H1 (cell line): ENCODE results near the gene TIMP1. TPM values are rescaled to one million over a fixed set of nuclear protein-coding genes. Genes with fewer than 3 reads are reported as not detected.

Experiments
- CTCF ChIA-PET: fragments of 300-600 bp; sonication (Branson Sonifier 250); formaldehyde crosslinking; loops from one replicate; lab custom pipeline; 2021; ENCODE audit not compliant: partially characterized antibody; lab: Charles Lee
- POLR2A ChIA-PET: fragments of 300-600 bp; sonication (Branson Sonifier 250); formaldehyde crosslinking; loops from one replicate; lab custom pipeline; 2021; ENCODE audit warnings: inconsistent platforms; ENCODE audit not compliant: partially characterized antibody; lab: Charles Lee
- DNase-seq, 2 experiments: peaks; one replicate each; pipeline versions ENCODE4 v3.0.0 to v3.0.0-alpha.2; 2010 to 2022; ENCODE audit warnings: low spot score in 2 of 2, low read depth in 1 of 2, mixed read lengths in 1 of 2
- FAIRE-seq: peaks from 2 replicates; lab custom pipeline; 2011; peaks lifted over from hg19 to GRCh38; lab: Jason Lieb, UNC
- H2AFZ ChIP-seq: 2 replicates; pipeline ENCODE4 v1.8.1; 2012; ENCODE audit warnings: low read length, inconsistent platforms
- H2AK5ac ChIP-seq: 2 replicates; pipeline ENCODE4 v1.6.1; 2013; ENCODE audit warnings: low read depth, low read length
- H2BK120ac ChIP-seq: replicated peaks from 2 replicates; pipeline ENCODE3; 2013; ENCODE audit warnings: low read depth, low read length, inconsistent platforms
- H2BK12ac ChIP-seq: 2 replicates; pipeline ENCODE4 v1.6.1; 2013; ENCODE audit warnings: low read depth, low read length
- H2BK15ac ChIP-seq: 2 replicates; pipeline ENCODE4 v1.6.1; 2013; ENCODE audit warnings: low read length
- H2BK20ac ChIP-seq: 2 replicates; pipeline ENCODE4 v1.6.1; 2013; ENCODE audit warnings: low read length
- H2BK5ac ChIP-seq: 2 replicates; pipeline ENCODE4 v1.6.1; 2013; ENCODE audit warnings: low read depth, low read length
- H3K14ac ChIP-seq: 2 replicates; pipeline ENCODE4 v1.6.1; 2013; ENCODE audit warnings: inconsistent platforms; ENCODE audit not compliant: insufficient read length
- H3K18ac ChIP-seq: 2 replicates; pipeline ENCODE4 v1.6.1; 2013; ENCODE audit warnings: low read length; ENCODE audit errors: extremely low read depth
- H3K23ac ChIP-seq: 2 replicates; pipeline ENCODE4 v1.6.1; 2013; ENCODE audit warnings: inconsistent platforms; ENCODE audit not compliant: insufficient read length
- H3K23me2 ChIP-seq: 2 replicates; pipeline ENCODE4 v1.6.1; 2013; ENCODE audit warnings: low read depth, low read length
- H3K27ac ChIP-seq: 2 replicates; pipeline ENCODE4 v1.6.1; 2011; ENCODE audit warnings: low read depth, low read length, inconsistent platforms
- H3K27me3 ChIP-seq, 4 experiments: replicated peaks in 1 of 4; 1 replicate in 1 of 4; 2 replicates in 3 of 4; pipeline versions ENCODE4 v1.6.1 to v1.8.1; 2011 to 2013; ENCODE audit warnings: low read length in 3 of 4, mild to moderate bottlenecking in 3 of 4, inconsistent platforms in 2 of 4, mixed read lengths in 2 of 4, moderate library complexity in 1 of 4; ENCODE audit not compliant: control insufficient read depth in 3 of 4, insufficient read depth in 3 of 4; ENCODE audit errors: extremely low read depth in 1 of 4
- H3K36me3 ChIP-seq, 4 experiments: 2 replicates each; pipeline versions ENCODE4 v1.6.1 to v1.8.1; 2011 to 2013; ENCODE audit warnings: mild to moderate bottlenecking in 4 of 4, low read length in 3 of 4, moderate library complexity in 2 of 4, control low read depth in 1 of 4, inconsistent platforms in 1 of 4; ENCODE audit not compliant: insufficient read depth in 4 of 4, control insufficient read depth in 2 of 4
- H3K4ac ChIP-seq: replicated peaks from 2 replicates; pipeline ENCODE3; 2013; ENCODE audit warnings: low read length, low read depth, mixed read lengths, inconsistent platforms; ENCODE audit not compliant: insufficient read length
- H3K4me1 ChIP-seq, 4 experiments: replicated peaks in 1 of 4; 1 replicate in 1 of 4; 2 replicates in 3 of 4; pipeline versions ENCODE4 v1.6.1 to v1.8.1; 2011 to 2013; ENCODE audit warnings: low read length in 3 of 4, inconsistent platforms in 2 of 4, mixed read lengths in 1 of 4; ENCODE audit not compliant: insufficient read depth in 4 of 4, control insufficient read depth in 3 of 4
- H3K4me2 ChIP-seq, 2 experiments: 2 replicates each; pipeline versions ENCODE4 v1.6.1 to v1.8.1; 2011 to 2013; ENCODE audit warnings: low read depth in 2 of 2, low read length in 2 of 2, control low read depth in 1 of 2, inconsistent platforms in 1 of 2, mild to moderate bottlenecking in 1 of 2; ENCODE audit not compliant: insufficient read depth in 1 of 2
- H3K4me3 ChIP-seq, 4 experiments: fragments of 200-600, 300-600 bp in 1 of 4; sonication (generic), shearing (Covaris generic), sonication (Bioruptor Twin) in 1 of 4; 2 replicates each; pipeline versions ENCODE4 v1.5.1 to v1.8.1; 2011 to 2016; ENCODE audit warnings: low read length in 4 of 4, low read depth in 3 of 4, control low read depth in 2 of 4, inconsistent platforms in 2 of 4, mild to moderate bottlenecking in 2 of 4, mixed read lengths in 1 of 4, moderate library complexity in 1 of 4; ENCODE audit not compliant: insufficient read depth in 2 of 4; ENCODE audit errors: extremely low read depth in 1 of 4
- H3K56ac ChIP-seq: replicated peaks from 2 replicates; pipeline ENCODE3; 2013; ENCODE audit warnings: low read depth, mild to moderate bottlenecking, mixed read lengths, low read length, inconsistent platforms; ENCODE audit not compliant: insufficient read length
- H3K79me1 ChIP-seq: 2 replicates; pipeline ENCODE4 v1.6.1; 2013; ENCODE audit warnings: low read depth, low read length, control low read depth
- H3K79me2 ChIP-seq, 2 experiments: 2 replicates each; pipeline versions ENCODE4 v1.6.1 to v1.8.1; 2012 to 2013; ENCODE audit warnings: low read length in 2 of 2, mild to moderate bottlenecking in 2 of 2, inconsistent platforms in 1 of 2; ENCODE audit not compliant: insufficient read depth in 2 of 2, control insufficient read depth in 1 of 2
- H3K9ac ChIP-seq, 4 experiments: replicated peaks in 1 of 4; 1 replicate in 1 of 4; 2 replicates in 3 of 4; pipeline versions ENCODE4 v1.6.1 to v1.8.1; 2011 to 2013; ENCODE audit warnings: low read depth in 3 of 4, low read length in 3 of 4, control low read depth in 2 of 4, mild to moderate bottlenecking in 2 of 4, moderate library complexity in 2 of 4, inconsistent platforms in 1 of 4; ENCODE audit errors: extremely low read depth in 1 of 4
- H3K9me3 ChIP-seq, 2 experiments: 2 replicates each; pipeline versions ENCODE4 v1.6.1 to v1.8.1; 2012 to 2013; ENCODE audit warnings: mild to moderate bottlenecking in 2 of 2, moderate library complexity in 2 of 2, control low read depth in 1 of 2, inconsistent platforms in 1 of 2, low read depth in 1 of 2, low read length in 1 of 2, mixed read lengths in 1 of 2; ENCODE audit not compliant: insufficient read depth in 2 of 2
- H4K20me1 ChIP-seq, 2 experiments: replicated peaks in 1 of 2; 2 replicates each; pipeline versions ENCODE3 to v1.8.1; 2011 to 2013; ENCODE audit warnings: inconsistent platforms in 2 of 2, low read length in 2 of 2, mild to moderate bottlenecking in 1 of 2; ENCODE audit not compliant: insufficient read depth in 2 of 2, control insufficient read depth in 1 of 2
- H4K5ac ChIP-seq: 2 replicates; pipeline ENCODE4 v1.6.1; 2013; ENCODE audit warnings: low read length, low read depth, mixed read lengths, inconsistent platforms; ENCODE audit not compliant: insufficient read length
- H4K8ac ChIP-seq: 2 replicates; pipeline ENCODE4 v1.8.0; 2013; ENCODE audit warnings: mild to moderate bottlenecking, moderate library complexity, low read length, inconsistent platforms; ENCODE audit not compliant: insufficient read depth; ENCODE audit errors: extremely low read depth
- H4K91ac ChIP-seq: replicated peaks from 2 replicates; pipeline ENCODE3; 2013; ENCODE audit warnings: low read length, mixed read lengths, inconsistent platforms; ENCODE audit not compliant: insufficient read length
- ASH2L ChIP-seq: fragments of 200-600, 300-600 bp; sonication (generic); IDR thresholded peaks from one replicate; pipeline ENCODE4 v1.7.1; 2017; ENCODE audit warnings: low read length
- BCL11A ChIP-seq, 2 experiments: IDR thresholded peaks; one replicate each; pipeline ENCODE4 v1.6.1; 2011; ENCODE audit warnings: low read depth in 2 of 2, low read length in 2 of 2, mild to moderate bottlenecking in 2 of 2
- CHD1 ChIP-seq: IDR thresholded peaks from 2 replicates; pipeline ENCODE4 v1.6.1; 2012; ENCODE audit warnings: low read depth, low read length, improper control_type of control experiment
- CTCF ChIP-seq, 3 experiments: IDR thresholded peaks; 1 replicate in 2 of 3; 2 replicates in 1 of 3; pipeline versions ENCODE4 v1.5.1 to v1.6.1; 2011; ENCODE audit warnings: low read length in 3 of 3, mild to moderate bottlenecking in 3 of 3, inconsistent platforms in 2 of 3, low read depth in 1 of 3, moderate library complexity in 1 of 3; ENCODE audit not compliant: insufficient read depth in 1 of 3; ENCODE audit errors: control extremely low read depth in 1 of 3
- EP300 ChIP-seq, 2 experiments: IDR thresholded peaks; 1 replicate in 1 of 2; 2 replicates in 1 of 2; pipeline ENCODE4 v1.6.1; 2011 to 2012; ENCODE audit warnings: low read depth in 2 of 2, low read length in 2 of 2, mild to moderate bottlenecking in 2 of 2, borderline replicate concordance in 1 of 2, inconsistent platforms in 1 of 2, moderate library complexity in 1 of 2
- HDAC6 ChIP-seq: IDR thresholded peaks from one replicate; pipeline ENCODE4 v1.7.1; 2012; ENCODE audit warnings: low read depth, mild to moderate bottlenecking, inconsistent platforms, low read length, moderate library complexity
- NRF1 ChIP-seq: IDR thresholded peaks from 2 replicates; pipeline ENCODE4 v1.6.1; 2011; ENCODE audit warnings: mild to moderate bottlenecking, low read depth, low read length, improper control_type of control experiment
- SP1 ChIP-seq: IDR thresholded peaks from 2 replicates; pipeline ENCODE4 v1.6.1; 2011; ENCODE audit warnings: low read depth, low read length
- SRF ChIP-seq: IDR thresholded peaks from 2 replicates; pipeline ENCODE4 v1.6.1; 2011; ENCODE audit warnings: mild to moderate bottlenecking, low read depth, low read length, moderate library complexity
- SUZ12 ChIP-seq: fragments of 200-600 bp; sonication (generic); IDR thresholded peaks from 2 replicates; pipeline ENCODE4 v1.6.1; 2012; ENCODE audit warnings: mild to moderate bottlenecking, inconsistent platforms, low read length, moderate library complexity, mixed read lengths
- TBP ChIP-seq: IDR thresholded peaks from 2 replicates; pipeline ENCODE4 v1.6.1; 2011; ENCODE audit warnings: low read depth, low read length, improper control_type of control experiment
- polyA plus RNA-seq, 7 experiments: library from polyadenylated mRNA; depleted of rRNA in 3 of 7; stranded (reverse) in 5 of 7; unstranded in 2 of 7; fragments of >200 nt in 5 of 7; fragments of 200-250 nt in 2 of 7; gene quantifications; 1 replicate in 5 of 7; 2 replicates in 1 of 7; 4 replicates in 1 of 7; pipeline versions ENCODE4 v1.2.1 to v1.2.3, GENCODE V29; 2011 to 2013; ENCODE audit warnings: missing spikeins in 2 of 7, mixed read lengths in 2 of 7
- total RNA-seq: library from RNA; stranded (reverse); fragmentation: NEBNext Ultra II Directional; extraction: Animal tissue kit (Norgen Biotek cat#: 25700); gene quantifications from 2 replicates; pipeline ENCODE4 v1.2.1, GENCODE V29; 2021
- TF ChIP-seq, protein P1 (sequence below): IDR thresholded peaks from 2 replicates; pipeline ENCODE4 v1.6.1; 2012; ENCODE audit warnings: inconsistent platforms

TIMP1 gene
- total and polyA plus RNA-seq, 2 of the 8 experiments (the other 6 are each of a cell fraction or from before 2014, with no cell fraction given), result 58.6 to 142 TPM

DNA sequence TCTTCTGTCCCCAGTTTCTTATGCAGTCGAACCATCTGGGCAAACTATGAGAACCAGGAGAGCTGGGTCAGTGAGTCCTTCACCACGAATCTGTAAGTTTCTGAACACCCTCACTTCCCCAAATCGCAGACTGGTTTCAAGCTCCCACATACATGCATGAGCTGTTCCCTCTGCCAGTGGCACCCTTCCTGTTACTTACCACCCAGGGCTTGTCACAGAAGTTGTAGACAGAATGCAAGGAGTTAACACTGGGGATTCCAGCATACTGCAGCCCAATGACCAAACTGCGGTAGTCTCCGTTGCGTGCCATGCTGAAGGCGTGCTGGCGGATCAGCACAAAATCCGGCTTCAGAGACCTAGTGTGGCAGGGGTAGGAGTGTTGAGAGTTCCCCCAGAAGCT, 22.8 kb downstream of the TIMP1 start (continued):
- TF ChIP-seq CHD1 (no peak), SP1 (no peak)

- H3K4ac ChIP-seq, result no peak overlapping the region
- no peak for FAIRE-seq
These were observed 24.9 kb downstream of the TIMP1 start for GRCh38 chrX:47607091-47607490.

More at GRCh38 chrX:47607091-47607490, 24.9 kb downstream of the TIMP1 start:
- Histone ChIP-seq H2BK5ac (no peak overlapping the region), H3K79me1 (no peaks in the 10 kb centered on the region), H3K18ac (no peak overlapping the region), H3K23ac (no peak overlapping the region), H3K4me1 (peaks cover 0 to 8% (median 3%) of the 10 kb centered on the region in 4 experiments; a peak in 6 of 7 replicates), H4K8ac (no peak overlapping the region), H2BK12ac (no peak overlapping the region), H3K36me3 (no peaks in the 10 kb centered on the region; a peak in 1 of 8 replicates), H3K9me3 (no peaks in the 10 kb centered on the region), H4K5ac (no peak overlapping the region), H4K91ac (no peak overlapping the region), H3K27me3 (no peaks in the 10 kb centered on the region), H3K9ac (no peak overlapping the region), H2AK5ac (no peak overlapping the region), H2BK120ac (no peak overlapping the region), H3K14ac (no peak overlapping the region), H3K79me2 (no peaks in the 10 kb centered on the region), H3K56ac (no peak overlapping the region), H3K4me3 (no peak overlapping the region), H3K23me2 (no peaks in the 10 kb centered on the region), H4K20me1 (no peaks in the 10 kb centered on the region), H2AFZ (no peak overlapping the region), H3K27ac (no peak overlapping the region), H3K4me2 (no peak overlapping the region), H2BK20ac (no peak overlapping the region), H2BK15ac (no peak overlapping the region)
- TF ChIP-seq ASH2L, result no peak
- no peak for TF ChIP-seq EP300 (IDR thresholded peaks at IDR 0.05; ENCODE audit: borderline replicate concordance in 1 of 2, low read depth in 2 of 2, low read length in 2 of 2)
- TF ChIP-seq CTCF (IDR thresholded peaks at IDR 0.05; ENCODE audit: control extremely low read depth in 1 of 3, insufficient read depth in 1 of 3, low read depth in 1 of 3, low read length in 3 of 3), result no peak
- TF ChIP-seq SRF, result no peak
- TF ChIP-seq TBP, result no peak
- no peak for TF ChIP-seq BCL11A (IDR thresholded peaks at IDR 0.05; ENCODE audit: low read depth in 2 of 2, low read length in 2 of 2)
- no peak for TF ChIP-seq SUZ12
- no peak for TF ChIP-seq HDAC6
- TF ChIP-seq NRF1, result no peak
- TF ChIP-seq, protein P1, sequence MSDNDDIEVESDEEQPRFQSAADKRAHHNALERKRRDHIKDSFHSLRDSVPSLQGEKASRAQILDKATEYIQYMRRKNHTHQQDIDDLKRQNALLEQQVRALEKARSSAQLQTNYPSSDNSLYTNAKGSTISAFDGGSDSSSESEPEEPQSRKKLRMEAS, result no peak
- DNase-seq, result no peak
- ChIA-PET POLR2A (no interaction called here), CTCF (no interaction called here)
